DMS 273 (cell line): Measurements from ENCODE around the gene PIP5K1A.
"Not testable (repeated sequence)": the region's sequence is repeated elsewhere in the genome, so short reads cannot be mapped to it uniquely, and the experiment has no call there.

Experiments
- DNase-seq: peaks from one replicate; lab custom pipeline; 2025; ENCODE audit not compliant: unreplicated experiment; lab: John Stamatoyannopoulos, UW

The PIP5K1A gene, protein sequence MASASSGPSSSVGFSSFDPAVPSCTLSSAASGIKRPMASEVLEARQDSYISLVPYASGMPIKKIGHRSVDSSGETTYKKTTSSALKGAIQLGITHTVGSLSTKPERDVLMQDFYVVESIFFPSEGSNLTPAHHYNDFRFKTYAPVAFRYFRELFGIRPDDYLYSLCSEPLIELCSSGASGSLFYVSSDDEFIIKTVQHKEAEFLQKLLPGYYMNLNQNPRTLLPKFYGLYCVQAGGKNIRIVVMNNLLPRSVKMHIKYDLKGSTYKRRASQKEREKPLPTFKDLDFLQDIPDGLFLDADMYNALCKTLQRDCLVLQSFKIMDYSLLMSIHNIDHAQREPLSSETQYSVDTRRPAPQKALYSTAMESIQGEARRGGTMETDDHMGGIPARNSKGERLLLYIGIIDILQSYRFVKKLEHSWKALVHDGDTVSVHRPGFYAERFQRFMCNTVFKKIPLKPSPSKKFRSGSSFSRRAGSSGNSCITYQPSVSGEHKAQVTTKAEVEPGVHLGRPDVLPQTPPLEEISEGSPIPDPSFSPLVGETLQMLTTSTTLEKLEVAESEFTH

DNA sequence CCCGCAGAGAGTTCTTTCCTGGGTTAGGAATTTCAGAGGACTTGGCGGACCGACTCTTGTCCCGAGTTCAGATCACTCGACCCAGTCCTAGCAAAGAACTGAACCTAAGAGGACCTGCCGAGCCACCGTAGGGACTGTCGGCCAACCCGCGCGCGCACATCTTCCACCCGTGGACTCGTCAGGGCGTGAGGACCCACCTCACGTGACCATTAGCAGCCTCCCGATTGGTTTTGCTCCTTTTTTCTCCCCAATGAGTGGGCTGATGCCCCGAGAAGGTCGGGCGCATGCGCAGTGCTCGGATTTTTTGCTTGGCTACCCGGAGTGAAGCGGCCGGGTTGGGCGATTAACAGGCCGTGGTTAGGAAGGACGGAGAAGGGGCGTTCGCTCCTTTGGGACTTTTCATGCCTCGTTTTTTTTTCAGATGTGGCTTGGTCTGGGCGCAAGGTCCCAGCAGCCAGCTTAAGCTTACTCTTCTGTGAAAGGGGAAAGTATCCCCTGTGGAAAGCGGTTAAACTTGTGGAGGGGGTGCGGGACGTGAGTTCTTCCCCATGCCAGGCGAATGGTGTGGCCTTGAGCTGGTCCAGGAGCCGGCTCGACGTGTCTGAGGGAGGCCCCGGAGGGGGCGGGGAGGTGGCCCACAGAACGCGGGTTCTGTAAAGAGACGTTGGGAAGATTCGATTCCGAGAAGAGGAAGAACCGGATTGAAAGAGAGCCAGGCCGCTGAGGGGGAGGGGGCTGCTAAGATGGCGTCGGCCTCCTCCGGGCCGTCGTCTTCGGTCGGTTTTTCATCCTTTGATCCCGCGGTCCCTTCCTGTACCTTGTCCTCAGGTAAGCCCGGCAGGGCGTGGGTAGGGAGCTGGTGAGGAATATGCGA is at the start of gene PIP5K1A:
Gene PIP5K1A, plus strand, starts transcription at position 299 of the 874 bp plus-strand sequence. Its CDS starts 445 bp downstream, at position 744.
- peak; percentile 100 for DNase-seq

DNA sequence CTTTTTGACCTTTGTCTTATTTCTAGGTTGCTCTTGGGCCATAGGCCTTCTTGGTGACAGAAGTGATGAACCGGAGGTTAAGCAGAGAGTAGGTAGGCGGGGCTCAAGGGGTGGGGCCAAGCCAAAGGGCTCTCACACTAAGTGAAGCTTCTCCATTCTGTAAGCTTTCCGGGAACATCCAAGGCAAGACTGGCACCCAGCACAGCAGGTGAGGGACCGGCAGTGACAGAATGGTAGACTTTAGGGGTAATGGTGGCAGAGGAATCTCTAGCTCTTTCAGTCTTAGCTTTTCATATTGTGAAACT is 41.9 kb upstream of the PIP5K1A start, which contains the start of gene TNFAIP8L2:
Gene TNFAIP8L2, plus strand, starts transcription at position 135 of the 305 bp plus-strand sequence. CDS start 2,049 bp downstream, outside the sequence.
- peak; percentile 92 for DNase-seq

DNA sequence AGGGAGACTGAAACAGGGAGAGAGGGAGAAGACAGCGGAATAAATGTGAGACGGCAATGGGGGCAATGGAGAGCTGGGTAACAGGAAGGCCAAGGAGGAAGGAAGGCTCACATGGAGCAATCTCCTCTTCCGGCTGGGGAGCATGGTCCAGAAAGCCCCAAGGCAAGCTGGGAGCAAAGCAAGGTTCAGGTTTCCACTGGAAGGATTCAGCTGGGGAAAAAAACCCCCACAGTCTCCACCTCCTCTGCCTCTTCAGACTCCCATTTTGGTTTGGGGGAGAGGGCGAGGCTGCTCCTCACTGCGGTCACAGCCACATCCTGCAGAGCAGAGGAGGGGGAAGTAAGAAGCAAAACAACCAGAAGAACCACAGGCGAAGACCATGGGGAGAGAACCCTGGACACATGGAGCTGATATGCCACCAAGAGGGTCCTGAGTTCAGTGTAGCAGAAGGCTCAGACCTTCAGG is 41.3 kb upstream of the PIP5K1A start:
- no peak for DNase-seq

DNA sequence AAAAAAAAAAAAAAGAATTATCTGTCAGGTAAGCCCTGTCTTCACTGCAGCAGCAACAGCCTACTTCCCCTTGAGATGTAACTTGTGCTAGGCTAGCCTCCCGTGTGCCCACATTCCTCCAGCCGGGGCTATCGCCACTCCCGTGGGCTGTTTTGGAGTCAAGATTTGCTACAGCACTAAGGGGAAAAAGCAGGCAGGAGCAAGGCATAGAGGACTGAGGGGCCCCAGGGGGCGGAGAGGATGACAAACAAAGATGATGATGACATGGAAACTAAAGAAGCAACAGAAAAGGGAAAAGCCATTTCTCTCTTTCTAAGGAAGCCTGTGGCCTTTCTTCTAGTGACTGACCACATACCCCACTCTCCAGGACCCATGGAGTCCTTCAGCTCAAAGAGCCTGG is 40.0 kb upstream of the PIP5K1A start:
- DNase-seq: no peak

DNA sequence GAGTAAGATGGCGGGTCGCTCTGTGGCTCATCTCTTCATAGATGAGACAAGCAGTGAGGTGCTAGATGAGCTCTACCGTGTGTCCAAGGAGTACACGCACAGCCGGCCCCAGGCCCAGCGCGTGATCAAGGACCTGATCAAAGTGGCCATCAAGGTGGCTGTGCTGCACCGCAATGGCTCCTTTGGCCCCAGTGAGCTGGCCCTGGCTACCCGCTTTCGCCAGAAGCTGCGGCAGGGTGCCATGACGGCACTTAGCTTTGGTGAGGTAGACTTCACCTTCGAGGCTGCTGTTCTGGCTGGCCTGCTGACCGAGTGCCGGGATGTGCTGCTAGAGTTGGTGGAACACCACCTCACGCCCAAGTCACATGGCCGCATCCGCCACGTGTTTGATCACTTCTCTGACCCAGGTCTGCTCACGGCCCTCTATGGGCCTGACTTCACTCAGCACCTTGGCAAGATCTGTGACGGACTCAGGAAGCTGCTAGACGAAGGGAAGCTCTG is 39.6 kb upstream of the PIP5K1A start:
- DNase-seq: no peak

DNA sequence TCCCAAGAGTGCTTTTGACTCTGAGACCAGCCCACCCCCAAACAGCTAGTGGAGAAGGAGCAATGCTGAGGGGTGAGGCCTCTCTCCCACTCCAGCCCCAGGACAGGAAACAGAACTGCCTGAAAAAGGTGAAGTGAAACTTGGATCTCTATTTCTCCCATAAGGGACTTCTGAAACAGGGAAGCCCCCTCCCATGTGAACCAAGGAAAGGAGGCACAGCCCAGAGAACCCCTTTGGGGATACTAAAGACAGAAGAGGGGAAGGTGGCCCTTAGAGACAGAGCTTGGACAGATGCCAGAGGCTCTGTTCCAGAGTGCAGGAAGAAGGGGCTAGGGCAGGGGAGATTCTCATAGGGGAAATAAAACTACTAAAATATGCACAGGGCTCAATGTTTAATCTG is 39.0 kb upstream of the PIP5K1A start:
- DNase-seq: no peak

DNA sequence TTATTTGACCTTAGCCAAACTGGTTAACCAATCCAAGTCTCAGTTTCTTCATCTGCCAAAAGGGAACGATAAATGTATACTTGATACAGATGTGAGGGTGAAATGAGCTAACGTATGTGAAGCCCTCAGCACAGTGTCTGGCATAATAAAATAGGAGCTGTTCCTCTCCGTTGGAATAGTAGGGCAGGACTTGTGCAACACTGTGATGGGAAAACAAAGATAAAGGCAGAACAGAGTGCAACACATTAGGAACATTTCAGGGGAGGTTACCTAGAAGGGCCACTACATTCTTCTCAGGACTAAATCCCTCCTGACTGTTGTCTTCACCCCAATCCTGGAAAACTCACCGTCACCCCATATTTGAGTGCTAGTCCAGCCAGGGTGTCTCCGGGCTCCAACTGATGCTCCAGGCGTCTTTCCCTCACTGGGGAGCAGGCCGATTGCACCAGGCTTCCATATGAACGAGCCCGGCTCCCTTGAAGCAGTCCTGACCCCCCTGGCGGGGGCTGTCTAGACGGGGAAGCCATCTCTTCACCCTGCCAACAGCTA is 33.5 kb upstream of the PIP5K1A start:
- DNase-seq: no peak

DNA sequence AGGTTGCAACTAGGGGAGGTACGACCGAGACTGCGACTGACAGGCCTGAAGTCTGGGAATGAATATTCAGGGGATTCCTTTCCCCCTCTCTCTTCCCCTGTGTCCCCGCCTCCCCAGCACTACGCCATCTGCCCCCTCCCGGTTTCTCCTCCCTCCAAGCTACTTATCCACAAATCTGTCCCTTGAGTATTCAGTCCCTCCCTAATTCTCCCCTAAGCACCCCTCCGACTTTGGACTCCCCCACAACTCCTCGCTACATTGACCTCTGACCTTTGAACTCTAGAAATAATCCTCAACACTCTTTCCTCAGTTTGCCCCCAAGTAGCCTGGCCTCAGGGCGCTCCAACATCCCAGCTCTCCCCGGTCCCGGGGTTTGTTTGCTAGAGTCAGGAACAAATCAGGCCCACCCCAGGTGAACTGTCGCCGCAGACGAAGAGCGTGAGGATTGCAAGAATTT is 33.0 kb upstream of the PIP5K1A start:
- DNase-seq: peak; percentile 100

DNA sequence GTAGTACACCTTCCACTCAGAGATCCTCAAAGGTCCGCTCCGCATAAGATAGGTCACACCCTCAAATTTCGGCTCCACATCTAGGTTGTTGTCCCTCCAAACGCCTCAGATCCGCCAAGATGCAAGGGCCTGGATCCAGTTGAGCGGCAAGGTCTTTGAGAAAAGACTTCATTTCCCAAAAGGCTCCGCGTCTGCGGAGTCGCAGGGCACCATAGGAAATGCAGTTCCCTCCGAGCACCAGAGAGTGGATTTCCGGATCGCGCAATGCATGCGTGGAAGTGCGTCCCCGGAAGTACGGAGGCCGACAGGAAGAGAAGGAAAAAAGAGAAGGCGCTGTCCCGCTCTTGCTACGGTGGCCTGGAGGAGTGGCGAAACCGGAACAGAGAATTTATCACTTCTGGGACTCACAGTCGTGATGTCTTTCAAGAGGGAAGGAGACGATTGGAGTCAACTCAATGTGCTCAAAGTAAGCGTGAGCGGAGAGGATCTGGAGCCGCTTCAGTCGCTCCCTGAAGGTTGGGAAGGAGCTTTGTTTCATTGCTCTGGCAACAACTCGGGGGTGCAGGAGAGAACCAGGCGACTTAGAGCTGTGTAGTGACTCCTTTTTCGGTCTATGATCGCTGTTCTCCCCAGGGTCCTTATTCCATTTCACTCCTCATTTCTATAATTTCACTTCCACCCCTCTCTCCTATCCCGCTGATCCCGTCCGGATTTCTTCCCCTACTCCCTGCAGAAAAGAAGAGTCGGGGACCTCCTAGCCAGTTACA is 32.4 kb upstream of the PIP5K1A start, which contains the start of the genes LYSMD1 and SCNM1:
Gene LYSMD1, minus strand, starts transcription at position 165 of the 767 bp plus-strand sequence. CDS start 644 bp downstream, outside the sequence.
Gene SCNM1, plus strand, starts transcription at position 407 of the 767 bp plus-strand sequence. Its CDS starts 9 bp downstream, at position 416.
- DNase-seq: peak; percentile 100

DNA sequence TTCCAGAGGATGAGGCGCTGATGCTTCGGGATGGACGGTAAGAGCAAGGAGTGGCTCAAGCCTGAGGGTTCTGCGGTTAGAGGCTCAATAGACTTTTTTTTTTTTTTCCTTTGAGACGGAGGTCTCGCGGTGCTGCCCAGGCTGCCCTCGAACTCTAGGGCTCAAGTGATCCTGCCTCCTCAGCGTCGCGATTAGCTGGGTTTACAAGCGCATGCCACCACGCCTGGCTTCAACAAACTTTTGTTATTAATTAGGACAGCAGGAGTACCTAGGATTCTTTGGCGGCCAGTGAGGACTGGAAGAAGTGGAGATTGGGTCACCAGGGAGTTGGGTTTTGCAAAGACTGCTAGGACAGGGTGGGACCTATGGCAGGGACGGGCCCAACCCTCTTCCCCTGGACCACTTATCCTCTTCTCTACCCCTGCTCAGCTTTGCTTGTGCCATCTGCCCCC is 31.8 kb upstream of the PIP5K1A start:
- DNase-seq: peak; percentile 99

DNA sequence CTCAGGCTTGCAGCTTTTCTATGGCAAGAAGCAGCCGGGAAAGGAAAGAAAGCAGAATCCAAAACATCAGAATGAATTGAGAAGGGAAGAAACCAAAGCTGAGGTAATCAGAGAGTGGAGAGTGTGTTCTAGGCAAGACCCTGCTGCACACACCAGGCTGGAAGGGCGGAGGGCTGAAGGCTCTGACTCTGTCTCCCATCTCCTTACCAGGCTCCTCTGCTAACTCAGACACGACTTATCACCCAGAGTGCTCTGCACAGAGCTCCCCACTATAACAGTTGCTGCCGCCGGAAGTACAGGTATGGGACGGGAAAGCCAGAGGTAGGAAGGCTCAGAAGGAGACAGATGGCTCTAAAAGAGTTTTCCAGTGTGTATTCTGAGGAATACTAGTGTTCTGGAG is 31.2 kb upstream of the PIP5K1A start:
- DNase-seq: no peak

DNA sequence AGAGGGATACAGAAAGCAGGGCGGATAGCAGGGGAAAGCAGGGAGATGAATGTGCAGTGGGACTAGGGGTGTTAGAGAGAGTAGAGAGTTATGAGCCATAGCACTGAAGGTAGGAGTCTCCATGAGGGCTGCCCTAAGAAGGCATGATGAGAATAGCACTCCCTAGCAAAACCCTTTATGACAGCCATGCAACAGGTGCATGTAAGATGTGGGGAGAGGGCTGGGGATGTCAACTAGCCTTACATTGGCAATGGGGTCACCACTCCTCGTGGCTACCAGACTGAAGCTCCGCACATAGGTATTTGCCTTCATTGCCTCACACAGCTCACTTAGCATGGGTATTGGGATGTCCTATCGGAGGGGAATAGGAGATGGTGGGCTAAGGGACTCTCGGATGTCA is 27.2 kb upstream of the PIP5K1A start:
- DNase-seq: no peak

DNA sequence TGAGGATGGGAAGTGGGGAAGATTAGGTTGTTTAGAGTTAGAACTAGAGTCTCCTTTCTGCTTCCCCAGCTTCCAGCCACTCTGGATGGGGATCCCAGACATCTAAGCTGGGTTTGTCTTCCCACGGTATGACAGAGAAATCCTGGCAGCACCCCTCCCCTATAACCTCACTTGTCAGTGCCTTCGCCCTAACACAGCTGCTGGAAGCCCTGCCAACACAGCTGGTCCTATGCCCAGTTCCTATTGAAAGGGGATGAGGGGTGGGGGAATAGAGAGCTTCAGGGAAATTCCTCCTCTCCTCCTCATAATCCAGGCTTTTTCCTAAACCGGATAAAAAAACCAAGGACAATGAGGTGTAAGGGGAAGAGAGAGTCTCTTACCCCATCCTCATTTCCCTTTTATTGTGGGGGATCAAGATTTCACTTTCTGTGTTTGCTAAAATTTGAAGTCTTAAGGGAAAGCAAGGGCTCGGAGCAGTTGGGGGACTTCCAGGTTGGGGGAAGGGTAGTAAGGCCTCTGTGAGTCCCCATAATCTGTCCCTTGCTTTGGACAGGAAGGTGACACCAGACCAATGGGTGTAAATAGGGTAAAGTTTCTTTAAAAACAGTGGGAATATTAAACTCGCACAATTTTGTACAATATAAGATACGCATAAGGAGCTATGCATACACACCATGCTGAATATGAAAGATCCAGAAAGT is 23.2 kb upstream of the PIP5K1A start:
- peak; percentile 91 for DNase-seq

DNA sequence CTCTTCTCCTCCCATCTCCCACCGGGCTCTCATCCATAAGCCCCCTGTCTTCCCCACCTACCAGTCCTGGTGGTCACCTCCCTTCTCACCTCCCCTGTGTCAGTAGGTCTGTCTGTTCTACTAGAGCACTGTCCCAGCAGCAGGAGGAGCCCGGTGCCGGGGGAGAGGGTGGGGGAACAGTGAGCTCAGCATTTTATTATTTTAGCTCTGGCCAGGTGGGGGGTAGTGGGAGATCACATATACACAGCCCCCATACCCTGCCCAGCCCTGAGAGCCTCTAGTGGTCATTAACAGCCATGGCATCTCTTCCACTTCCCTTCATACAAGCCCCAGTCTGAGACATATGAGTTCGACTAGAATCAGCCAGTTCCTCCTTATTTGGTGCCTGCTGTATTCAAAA is 22.5 kb upstream of the PIP5K1A start, which contains the start of gene TMOD4:
Gene TMOD4, minus strand, starts transcription at position 119 of the 400 bp plus-strand sequence. CDS start 1,106 bp downstream, outside the sequence.
- DNase-seq: peak; percentile 99

DNA sequence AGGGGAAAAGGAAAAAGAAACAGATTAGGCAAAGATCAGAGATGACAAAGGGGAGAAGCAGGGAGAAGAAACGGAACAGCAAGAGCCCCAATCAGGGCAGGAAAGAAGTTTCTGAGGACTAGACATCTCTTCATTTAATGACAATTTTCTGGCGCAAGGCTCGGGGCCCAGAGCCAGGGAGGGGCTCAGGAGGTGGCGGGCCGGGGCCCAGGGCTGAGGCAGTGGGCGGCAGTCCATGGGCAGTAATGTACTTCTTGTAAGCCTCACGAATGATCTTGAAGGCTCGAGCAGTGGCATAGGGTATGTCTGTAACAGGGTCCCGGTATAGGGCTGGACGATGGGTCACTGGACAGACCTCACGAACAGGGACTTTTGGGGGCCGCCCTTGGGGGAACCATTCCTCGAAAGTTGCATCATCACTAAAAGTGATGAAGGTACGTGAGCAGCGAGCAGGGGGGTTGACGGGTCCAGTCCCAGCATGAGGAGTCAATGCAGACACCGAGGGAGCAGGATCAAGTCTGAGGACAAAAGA is 21.8 kb upstream of the PIP5K1A start:
- no peak for DNase-seq

DNA sequence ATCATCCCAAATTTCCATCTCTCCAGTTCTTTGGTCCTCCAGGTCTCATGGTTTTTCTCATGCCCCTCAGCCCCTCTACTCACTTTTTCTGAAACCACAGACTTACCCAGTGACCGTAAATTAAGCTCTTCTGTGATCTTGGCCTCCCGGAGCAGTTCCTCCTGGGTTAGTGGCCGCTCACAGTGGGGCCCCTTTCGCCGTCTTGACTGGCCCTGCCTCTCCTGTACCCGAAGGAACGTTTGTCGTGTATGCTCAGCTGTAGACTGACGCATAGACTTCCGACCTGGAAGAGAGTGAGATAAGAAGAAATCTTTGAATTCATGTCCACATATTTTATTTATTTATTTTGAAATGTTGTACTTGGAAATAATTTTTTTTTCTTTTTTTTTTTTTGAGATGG is 14.1 kb upstream of the PIP5K1A start:
- DNase-seq: no peak

DNA sequence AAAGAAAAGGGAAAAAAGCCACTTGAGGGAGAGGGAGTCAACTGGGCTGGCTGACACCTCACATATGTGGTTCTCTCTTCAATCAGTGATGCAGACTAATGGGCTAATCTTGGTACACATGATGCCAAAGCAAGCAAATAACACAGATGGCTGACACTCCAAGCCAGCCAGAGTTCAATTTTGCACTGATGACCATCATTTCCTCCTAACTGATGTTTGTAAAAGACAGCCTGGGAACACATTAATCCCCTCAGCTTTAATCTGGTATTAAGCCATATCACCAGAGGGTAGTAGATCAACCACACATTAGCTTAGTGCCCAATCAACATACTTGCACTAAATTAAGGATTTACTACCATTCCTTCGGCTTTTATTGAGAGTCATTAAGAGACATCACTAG is 11.1 kb upstream of the PIP5K1A start:
- peak; percentile 95 for DNase-seq

DNA sequence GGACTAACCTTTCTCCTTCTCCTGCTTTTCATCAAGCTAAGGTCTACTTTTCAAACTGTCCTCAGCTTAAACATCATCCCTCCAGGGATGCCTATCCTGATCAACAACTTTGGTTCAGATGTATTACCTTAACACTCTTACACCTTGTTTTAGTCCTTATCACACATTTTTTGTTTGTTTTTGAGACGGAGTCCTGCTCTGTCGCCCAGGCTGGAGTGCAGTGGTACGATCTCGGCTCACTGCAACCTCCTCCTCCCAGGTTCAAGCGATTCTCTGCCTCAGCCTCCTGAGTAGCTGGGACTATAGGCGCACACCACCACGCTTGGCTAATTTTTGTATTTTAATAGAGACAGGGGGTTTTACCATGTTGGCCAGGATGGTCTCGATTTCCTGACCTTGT is 9.7 kb upstream of the PIP5K1A start:
- DNase-seq: not testable (repeated sequence)
